ENCODE measurements around the gene CSMD2. TPM values are rescaled to one million over a fixed set of nuclear protein-coding genes. Genes with fewer than 3 reads are reported as not detected.

Gene CSMD2
- total RNA-seq, 2 experiments from 2014 or later: not detected

GRCh38 chr1:33466159-33466558 is 698.9 kb downstream of the CSMD2 start:
- intact Hi-C loops (cut with micrococcal nuclease): no loop called here
- Mint-ChIP-seq H3K9me3 (no peaks in the 10 kb centered on the region), H3K4me3 (no peak overlapping the region), H3K4me1 (ENCODE audit: low read depth) (peaks cover 6% of the 10 kb centered on the region), H3K27me3 (no peaks in the 10 kb centered on the region), H3K27ac (no peak overlapping the region), H3K36me3 (ENCODE audit: low read depth) (no peaks in the 10 kb centered on the region)
- no peak for ATAC-seq
- ChIA-PET CTCF (interaction anchor here (1.9 kb wide), 1 partner anchor 146 kb away, joined by 5 read pairs; no protein-coding TSS in a partner anchor), POLR2A (no interaction called here)
- no peak for DNase-seq
- TF ChIP-seq, protein P1, sequence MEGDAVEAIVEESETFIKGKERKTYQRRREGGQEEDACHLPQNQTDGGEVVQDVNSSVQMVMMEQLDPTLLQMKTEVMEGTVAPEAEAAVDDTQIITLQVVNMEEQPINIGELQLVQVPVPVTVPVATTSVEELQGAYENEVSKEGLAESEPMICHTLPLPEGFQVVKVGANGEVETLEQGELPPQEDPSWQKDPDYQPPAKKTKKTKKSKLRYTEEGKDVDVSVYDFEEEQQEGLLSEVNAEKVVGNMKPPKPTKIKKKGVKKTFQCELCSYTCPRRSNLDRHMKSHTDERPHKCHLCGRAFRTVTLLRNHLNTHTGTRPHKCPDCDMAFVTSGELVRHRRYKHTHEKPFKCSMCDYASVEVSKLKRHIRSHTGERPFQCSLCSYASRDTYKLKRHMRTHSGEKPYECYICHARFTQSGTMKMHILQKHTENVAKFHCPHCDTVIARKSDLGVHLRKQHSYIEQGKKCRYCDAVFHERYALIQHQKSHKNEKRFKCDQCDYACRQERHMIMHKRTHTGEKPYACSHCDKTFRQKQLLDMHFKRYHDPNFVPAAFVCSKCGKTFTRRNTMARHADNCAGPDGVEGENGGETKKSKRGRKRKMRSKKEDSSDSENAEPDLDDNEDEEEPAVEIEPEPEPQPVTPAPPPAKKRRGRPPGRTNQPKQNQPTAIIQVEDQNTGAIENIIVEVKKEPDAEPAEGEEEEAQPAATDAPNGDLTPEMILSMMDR (IDR thresholded peaks at IDR 0.05): no peak

GRCh38 chr1:33465316-33465715 is 699.7 kb downstream of the CSMD2 start:
- no peaks in the 10 kb centered on the region for H3K36me3 Mint-ChIP-seq (ENCODE audit: low read depth)

DNA sequence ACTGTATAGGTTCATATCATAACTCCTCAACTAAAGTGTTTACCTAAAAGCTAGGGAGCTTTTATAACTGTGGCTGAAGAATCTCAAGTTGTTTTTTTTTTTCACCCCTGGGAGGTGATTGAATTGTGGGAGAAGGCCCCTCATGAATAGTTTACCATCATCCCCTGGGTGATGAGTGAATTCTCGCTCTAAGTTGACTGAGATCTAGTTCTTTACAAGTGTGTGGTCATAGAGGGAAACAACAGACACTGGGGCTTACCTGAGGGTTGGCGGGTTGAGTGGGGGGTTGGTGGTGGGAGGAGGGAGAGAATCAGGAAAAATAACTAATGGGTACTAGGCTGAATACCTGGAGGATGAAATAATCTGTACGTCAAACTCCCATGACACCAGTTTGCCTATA is 700.5 kb downstream of the CSMD2 start:
- ChIA-PET POLR2A (no interaction called here), CTCF (no interaction called here)
- ATAC-seq (no peak), DNase-seq (no peak)
- TF ChIP-seq, protein P1 (IDR thresholded peaks at IDR 0.05): no peak
- H3K36me3 Mint-ChIP-seq (ENCODE audit: low read depth): no peaks in the 10 kb centered on the region
- intact Hi-C loops (cut with micrococcal nuclease): no loop called here
- H3K4me1 Mint-ChIP-seq (ENCODE audit: low read depth): no peaks in the 10 kb centered on the region
- no peak overlapping the region for H3K4me3 Mint-ChIP-seq
- no peaks in the 10 kb centered on the region for H3K9me3 Mint-ChIP-seq
- H3K27ac Mint-ChIP-seq: no peak overlapping the region
- no peaks in the 10 kb centered on the region for H3K27me3 Mint-ChIP-seq

More at GRCh38 chr1:33465316-33465715, 699.7 kb downstream of the CSMD2 start:
- Mint-ChIP-seq H3K27me3 (no peaks in the 10 kb centered on the region), H3K4me1 (ENCODE audit: low read depth) (peaks cover under 1% of the 10 kb centered on the region), H3K9me3 (no peaks in the 10 kb centered on the region), H3K27ac (no peak overlapping the region), H3K4me3 (no peak overlapping the region)
- POLR2A ChIA-PET: no interaction called here
- DNase-seq (no peak), ATAC-seq (no peak)
- TF ChIP-seq, protein P1 (IDR thresholded peaks at IDR 0.05): no peak
- CTCF ChIA-PET: no interaction called here
- intact Hi-C loops (cut with micrococcal nuclease): no loop called here

Other genes with a start within 250 kb of the CSMD2 start
- gene C1orf94, start 11.7 kb upstream of the CSMD2 start, total RNA-seq: not detected